GM20431 (cell line): Measurements from ENCODE around the gene NRG2.

Experiments used
- in situ Hi-C: fragments of 300-500 bp; cut with MseI, MboI; formaldehyde crosslinking; loops from one replicate; pipeline ENCODE4 v1.15.0; 2020; ENCODE audit warnings: low sequenced_read_pairs; ENCODE audit not compliant: unreplicated experiment

Gene NRG2

GRCh38 chr5:139976703-139977102 lies 66.4 kb downstream of the NRG2 start:
- in situ Hi-C loops = no loop called here

- in situ Hi-C loops = no loop called here
Measured at GRCh38 chr5:139975942-139976341, 67.2 kb downstream of the NRG2 start.

GRCh38 chr5:139975306-139975705 lies 67.8 kb downstream of the NRG2 start:
- in situ Hi-C loops = no loop called here

GRCh38 chr5:139974661-139975060 lies 68.4 kb downstream of the NRG2 start:
- in situ Hi-C loops = no loop called here

GRCh38 chr5:139971202-139971725 lies 71.8 kb downstream of the NRG2 start:
- in situ Hi-C loops = no loop called here

GRCh38 chr5:139969318-139969717 lies 73.8 kb downstream of the NRG2 start:
- in situ Hi-C loops = loop anchor here (10.0 kb wide), 1 partner anchor 195 kb away; no protein-coding TSS in a partner anchor

- in situ Hi-C loops = loop anchor here (10.0 kb wide), 1 partner anchor 194 kb away; no protein-coding TSS in a partner anchor
Measured at GRCh38 chr5:139968547-139969261, 74.4 kb downstream of the NRG2 start.

- in situ Hi-C loops = loop anchor here (10.0 kb wide), 1 partner anchor 193 kb away; no protein-coding TSS in a partner anchor
Measured at GRCh38 chr5:139967353-139967752, 75.7 kb downstream of the NRG2 start.

GRCh38 chr5:139966856-139967255 lies 76.2 kb downstream of the NRG2 start:
- in situ Hi-C loops = loop anchor here (10.0 kb wide), 1 partner anchor 192 kb away; no protein-coding TSS in a partner anchor

- in situ Hi-C loops = loop anchor here (10.0 kb wide), 1 partner anchor 190 kb away; no protein-coding TSS in a partner anchor
Measured at GRCh38 chr5:139964994-139965565, 78.0 kb downstream of the NRG2 start.

- in situ Hi-C loops = loop anchor here (10.0 kb wide), 1 partner anchor 190 kb away; no protein-coding TSS in a partner anchor
Measured at GRCh38 chr5:139964266-139964993, 78.7 kb downstream of the NRG2 start.

- in situ Hi-C loops = loop anchor here (10.0 kb wide), 1 partner anchor 188 kb away; no protein-coding TSS in a partner anchor
Measured at GRCh38 chr5:139962445-139962844, 80.7 kb downstream of the NRG2 start.

GRCh38 chr5:139961435-139962157 lies 81.5 kb downstream of the NRG2 start:
- in situ Hi-C loops = loop anchor here (10.0 kb wide), 1 partner anchor 187 kb away; no protein-coding TSS in a partner anchor

GRCh38 chr5:139960723-139961383 lies 82.2 kb downstream of the NRG2 start:
- in situ Hi-C loops = loop anchor here (10.0 kb wide), 1 partner anchor 186 kb away; no protein-coding TSS in a partner anchor

GRCh38 chr5:139958432-139959148 lies 84.5 kb downstream of the NRG2 start:
- in situ Hi-C loops = no loop called here

- in situ Hi-C loops = no loop called here
Measured at GRCh38 chr5:139956342-139956741, 86.8 kb downstream of the NRG2 start.

GRCh38 chr5:139955616-139956273 lies 87.4 kb downstream of the NRG2 start:
- in situ Hi-C loops = no loop called here

GRCh38 chr5:139955053-139955605 lies 88.0 kb downstream of the NRG2 start:
- in situ Hi-C loops = no loop called here
